ENCODE results near the gene JOSD1.
"Not testable (repeated sequence)": the region's sequence is repeated elsewhere in the genome, so short reads cannot be mapped to it uniquely, and the experiment has no call there.

JOSD1 gene

GRCh38 chr22:38684895-38685294 is 15.8 kb downstream of the JOSD1 start:
- no peak for DNase-seq (ENCODE audit: low read depth)

GRCh38 chr22:38681582-38682335 is 19.0 kb downstream of the JOSD1 start, which contains the start of gene TOMM22:
TSS of gene TOMM22 (plus strand) at chr22:38681957. CDS start at chr22:38681979, 22 bp downstream.
- DNase-seq (ENCODE audit: low read depth) = peak; percentile 74

GRCh38 chr22:38675833-38676232 is 24.9 kb downstream of the JOSD1 start:
- no peak for DNase-seq (ENCODE audit: low read depth)

- DNase-seq (ENCODE audit: low read depth) = no peak
Measured at GRCh38 chr22:38674888-38675287, 25.9 kb downstream of the JOSD1 start.

- no peak for DNase-seq (ENCODE audit: low read depth)
Measured at GRCh38 chr22:38657045-38657909, 43.5 kb downstream of the JOSD1 start.

- DNase-seq (ENCODE audit: low read depth) = peak; percentile 74
Measured at GRCh38 chr22:38656256-38657044, 44.3 kb downstream of the JOSD1 start, which contains the start of the genes CBY1 and FAM227A. TSS of gene CBY1 (plus strand) at chr22:38656638. CDS start at chr22:38668055, 11,417 bp downstream. TSS of gene FAM227A (minus strand) at chr22:38656392. CDS start at chr22:38650168, 6,224 bp downstream.

GRCh38 chr22:38655519-38656255 is 45.1 kb downstream of the JOSD1 start:
- DNase-seq (ENCODE audit: low read depth) = no peak

- no peak for DNase-seq (ENCODE audit: low read depth)
Measured at GRCh38 chr22:38653741-38654140, 47.0 kb downstream of the JOSD1 start.

GRCh38 chr22:38652859-38653258 is 47.9 kb downstream of the JOSD1 start:
- DNase-seq (ENCODE audit: low read depth) = no peak

GRCh38 chr22:38649841-38650522 is 50.8 kb downstream of the JOSD1 start:
- DNase-seq (ENCODE audit: low read depth) = no peak

- no peak for DNase-seq (ENCODE audit: low read depth)
Measured at GRCh38 chr22:38645430-38645829, 55.3 kb downstream of the JOSD1 start.

- DNase-seq (ENCODE audit: low read depth) = not testable (repeated sequence)
Measured at GRCh38 chr22:38644245-38644644, 56.5 kb downstream of the JOSD1 start.

- no peak for DNase-seq (ENCODE audit: low read depth)
Measured at GRCh38 chr22:38641476-38642040, 59.2 kb downstream of the JOSD1 start.

- no peak for DNase-seq (ENCODE audit: low read depth)
Measured at GRCh38 chr22:38638728-38639127, 62.0 kb downstream of the JOSD1 start.

GRCh38 chr22:38638216-38638615 is 62.5 kb downstream of the JOSD1 start:
- no peak for DNase-seq (ENCODE audit: low read depth)
